ENCODE data around the gene MEMO1.
"Not testable (repeated sequence)": the region's sequence is repeated elsewhere in the genome, so short reads cannot be mapped to it uniquely, and the experiment has no call there.

Gene MEMO1

DNA sequence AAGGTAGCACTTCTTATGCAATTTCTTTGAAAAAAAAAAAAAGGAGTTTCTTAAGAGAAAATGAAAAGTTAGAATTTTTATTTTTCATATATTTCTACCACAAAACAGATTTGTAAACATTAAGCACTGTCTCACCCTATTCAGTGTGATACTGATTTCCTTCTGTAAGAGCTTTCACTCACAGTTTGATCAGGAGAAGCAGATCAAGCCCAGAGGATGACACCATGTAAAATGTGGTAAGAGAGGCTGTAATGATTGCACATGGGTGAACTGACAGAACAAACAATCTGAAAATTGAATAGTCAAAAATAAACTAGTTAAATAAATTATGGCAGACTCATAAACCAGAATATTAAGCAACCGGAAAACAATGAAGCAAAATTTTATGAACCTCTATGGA, 54.5 kb downstream of the MEMO1 start:
- no peak for DNase-seq

DNA sequence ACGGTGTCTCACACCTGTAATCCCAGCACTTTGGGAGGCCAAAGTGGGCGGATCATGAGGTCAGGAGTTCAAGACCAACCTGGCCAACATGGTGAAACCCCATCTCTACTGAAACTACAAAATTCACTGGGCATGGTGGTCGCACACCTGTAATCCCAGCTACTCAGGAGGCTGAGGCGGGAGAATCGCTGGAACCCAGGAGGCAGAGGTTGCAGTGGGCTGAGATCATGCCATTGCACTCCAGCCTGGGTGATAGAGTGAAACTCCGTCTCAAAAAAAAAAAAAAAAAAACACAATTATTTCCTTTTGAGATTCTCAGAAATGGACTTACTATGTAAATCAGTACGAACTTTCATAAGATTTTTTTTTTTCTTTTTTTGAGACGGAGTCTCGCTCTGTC, 57.7 kb downstream of the MEMO1 start:
- not testable (repeated sequence) for DNase-seq

DNA sequence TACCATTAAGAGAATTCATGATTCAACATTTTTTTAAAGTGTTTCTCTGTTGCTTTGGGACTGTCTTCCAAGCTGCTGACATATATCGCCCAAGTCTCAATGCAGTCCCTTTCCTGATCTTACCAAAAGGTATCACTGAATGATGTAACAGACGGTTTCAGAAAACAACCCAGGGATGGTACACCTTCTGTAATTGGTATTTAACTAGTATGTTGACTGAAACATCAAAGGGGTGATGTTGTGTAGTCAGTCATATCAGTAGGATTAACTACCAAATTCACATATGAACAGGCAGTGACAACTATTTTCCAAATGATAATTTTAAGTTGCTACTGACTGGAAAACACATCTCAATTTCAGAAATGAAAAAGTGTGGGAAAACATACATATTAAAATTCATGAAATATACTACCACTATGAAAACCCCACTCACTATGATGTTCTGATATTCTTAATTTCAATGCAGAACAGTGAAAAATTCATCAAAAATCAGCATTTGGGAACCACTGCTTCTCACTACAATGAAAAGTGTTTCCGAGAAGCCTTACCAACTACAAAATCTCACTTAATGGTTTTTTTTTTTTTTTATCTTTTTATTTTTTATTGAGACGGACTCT, 59.8 kb downstream of the MEMO1 start:
- DNase-seq, result no peak

DNA sequence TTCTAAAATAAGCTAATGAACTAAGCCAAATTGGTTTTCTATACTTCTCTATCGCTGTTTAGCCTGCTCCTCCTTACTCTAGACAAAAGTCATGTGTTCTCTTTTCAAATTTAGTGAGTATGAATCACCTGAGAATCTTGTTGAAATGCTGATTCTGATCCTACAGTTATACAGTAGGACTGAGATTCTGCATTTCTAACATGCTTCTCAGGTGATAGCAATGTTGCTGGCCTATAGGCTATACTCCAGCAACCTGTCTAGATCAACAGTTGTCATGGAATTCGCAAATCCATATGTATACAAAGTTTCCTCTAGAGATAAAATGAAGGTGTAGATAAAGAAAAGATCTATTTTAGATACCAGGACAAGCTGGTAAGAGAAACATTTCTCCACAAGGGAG, 62.9 kb downstream of the MEMO1 start:
- no peak for DNase-seq

DNA sequence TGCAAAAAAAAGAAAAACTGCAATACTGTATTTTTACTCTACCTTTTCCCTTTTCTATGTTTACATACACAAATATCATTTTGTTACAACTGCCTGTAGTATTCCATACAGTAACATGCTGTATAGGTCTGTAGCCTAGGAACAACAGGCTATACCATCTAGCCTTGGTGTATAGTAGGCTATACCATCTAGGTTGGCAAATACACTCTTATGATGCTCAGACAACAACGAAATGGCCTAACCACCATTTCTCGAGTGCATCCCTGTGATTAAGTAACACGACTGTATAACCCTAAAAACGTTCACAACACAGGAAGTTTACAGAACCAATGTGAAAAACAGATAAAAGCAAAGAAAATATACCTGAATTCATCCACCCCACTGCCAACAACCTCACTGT, 64.0 kb downstream of the MEMO1 start:
- no peak for DNase-seq

DNA sequence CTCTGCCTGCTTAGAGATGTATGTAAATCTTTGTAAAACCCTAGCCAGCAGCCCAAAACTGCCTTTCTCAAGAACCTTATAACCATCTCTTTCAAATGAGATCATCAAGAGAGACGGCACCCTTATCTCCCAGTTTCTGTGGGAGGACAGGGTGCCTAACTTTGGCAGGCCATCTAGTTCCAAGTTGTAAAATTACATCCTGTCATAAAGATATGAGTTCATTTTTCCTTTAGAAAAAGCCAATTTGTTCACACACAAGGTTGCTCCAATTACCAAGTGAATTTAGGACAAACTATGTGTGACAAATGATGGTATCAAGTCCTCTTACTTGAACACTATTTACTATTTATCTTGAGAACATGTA, 65.3 kb downstream of the MEMO1 start:
- DNase-seq, result no peak

DNA sequence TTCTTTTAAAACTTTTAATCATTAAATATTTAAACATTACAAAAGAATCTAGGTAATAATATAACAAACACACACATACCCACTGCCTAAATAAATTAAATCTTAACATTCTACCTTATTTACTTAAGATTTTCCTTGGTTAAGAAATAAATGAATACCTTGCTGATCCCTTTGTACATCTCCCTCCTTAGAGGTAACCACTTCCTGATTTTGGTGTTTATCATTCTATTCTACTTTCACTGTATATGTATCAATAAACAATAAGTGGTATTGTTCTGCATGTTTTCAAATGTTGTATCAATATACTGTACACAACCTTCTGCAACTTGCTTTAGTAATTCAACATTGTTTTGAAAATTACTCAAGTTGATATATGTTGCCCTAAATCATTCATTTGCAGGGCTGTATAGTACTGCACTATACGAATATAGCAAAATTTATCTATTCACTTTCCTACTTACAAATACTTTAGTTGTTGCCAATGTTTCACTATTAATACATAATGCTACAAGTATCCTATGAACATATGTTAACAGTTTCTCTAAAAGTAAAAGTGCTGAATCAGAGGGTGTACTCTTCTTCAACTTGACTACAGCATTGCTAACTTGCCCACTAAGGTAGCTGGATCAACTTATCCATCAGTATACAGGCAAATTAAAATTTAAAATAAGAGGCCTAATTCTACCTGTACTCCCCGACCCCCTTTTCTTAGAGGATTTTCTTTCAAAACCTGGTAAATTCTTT, 65.8 kb downstream of the MEMO1 start:
- no peak for DNase-seq

DNA sequence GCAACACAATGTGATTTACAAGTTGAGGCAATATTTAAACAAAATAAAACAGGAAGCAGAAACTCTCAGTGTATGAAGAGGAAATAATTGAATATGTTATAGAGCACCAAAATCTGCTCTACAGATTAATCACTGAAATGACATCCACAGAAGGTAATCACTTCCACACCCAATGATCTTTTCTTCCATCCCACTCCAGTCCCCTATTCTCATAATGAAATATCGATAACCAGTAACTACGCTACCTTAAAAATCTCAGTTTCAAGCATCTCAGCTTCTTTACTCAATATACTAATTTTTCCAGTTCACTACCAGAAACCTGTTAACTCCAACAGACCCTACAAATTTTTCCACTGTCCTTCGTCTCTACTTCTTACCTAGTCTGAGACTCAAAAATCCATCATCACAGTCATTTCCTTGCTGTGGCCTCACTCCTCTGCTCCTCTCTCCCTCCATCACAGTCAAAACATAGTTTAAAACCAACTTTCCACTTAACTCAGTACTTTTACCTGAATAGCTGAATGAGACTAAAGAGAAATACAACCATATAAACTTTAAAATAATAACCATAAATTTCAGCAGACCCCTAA, 67.1 kb downstream of the MEMO1 start:
- no peak for DNase-seq

DNA sequence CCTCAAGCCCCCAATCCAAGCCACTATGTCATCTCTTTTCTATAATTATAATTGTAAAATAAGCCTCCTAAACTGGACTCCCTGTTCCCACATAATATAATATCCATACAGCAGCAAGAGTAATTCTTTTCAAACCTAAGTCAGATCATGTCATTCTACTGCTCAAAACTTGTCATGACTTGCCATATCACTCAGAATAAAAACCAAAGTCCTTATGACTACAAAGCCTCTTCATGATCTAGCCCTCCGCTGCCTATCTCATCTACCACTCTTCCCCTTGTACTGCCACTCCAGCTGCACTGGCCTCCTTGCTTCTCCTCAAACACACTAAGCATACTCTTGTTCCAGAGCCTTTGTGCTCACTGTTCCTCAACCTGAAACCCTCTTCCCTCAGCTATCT, 69.9 kb downstream of the MEMO1 start:
- no peak for DNase-seq

DNA sequence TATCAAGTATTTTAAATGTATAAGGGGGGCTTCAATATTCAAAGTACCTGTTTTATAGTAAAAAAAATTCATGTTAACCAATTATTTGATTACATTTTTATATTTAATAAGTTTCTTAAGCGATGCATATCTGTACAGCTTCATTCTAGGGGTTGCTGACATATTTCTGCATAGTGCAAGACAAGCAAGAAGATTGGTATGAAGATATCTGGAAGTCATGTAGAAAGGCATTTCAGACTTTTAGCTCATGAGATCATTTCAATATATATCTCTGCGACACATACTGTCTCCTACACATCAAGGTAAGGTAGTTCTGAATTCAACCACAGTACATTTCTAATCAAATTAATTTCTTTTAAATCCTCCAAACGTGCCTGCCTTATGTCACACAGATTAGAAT, 73.1 kb downstream of the MEMO1 start:
- no peak for DNase-seq

DNA sequence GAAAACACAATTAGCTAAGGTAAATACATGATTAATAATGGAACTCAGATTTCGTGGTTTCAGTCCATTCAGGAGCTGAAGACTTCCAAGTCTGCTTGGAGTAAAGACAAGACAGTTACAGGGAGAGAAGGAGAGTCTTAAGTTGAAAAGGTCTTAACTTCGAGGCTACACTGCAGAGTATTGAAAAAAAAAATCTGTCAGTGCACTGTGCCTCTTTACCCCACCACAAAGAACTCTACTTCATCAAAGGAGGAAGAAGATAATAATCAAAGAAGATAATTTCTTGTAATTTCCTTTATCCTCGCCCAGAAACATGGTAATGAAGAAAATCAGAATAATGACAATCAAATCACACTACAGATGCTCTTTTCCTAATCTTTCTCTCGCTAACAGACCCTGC, 75.4 kb downstream of the MEMO1 start:
- no peak for DNase-seq

DNA sequence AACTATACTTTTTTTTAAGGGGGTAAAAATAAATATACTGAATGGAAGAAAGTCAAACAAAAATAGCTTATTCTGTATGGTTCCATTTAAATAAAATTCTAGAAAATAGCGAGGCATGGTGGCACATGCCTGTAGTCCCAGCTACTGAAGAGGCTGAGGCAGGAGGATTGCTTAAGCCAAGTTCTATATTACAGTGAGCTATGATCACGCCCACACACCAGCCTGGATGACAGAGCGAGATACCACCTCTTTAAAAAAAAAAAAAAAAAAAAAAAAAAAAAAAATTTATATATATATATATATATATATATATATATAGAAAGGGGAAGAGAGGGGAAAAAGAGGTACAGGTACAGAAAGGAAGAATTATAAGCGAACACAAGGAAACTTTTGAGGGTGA, 77.7 kb downstream of the MEMO1 start:
- no peak for DNase-seq

DNA sequence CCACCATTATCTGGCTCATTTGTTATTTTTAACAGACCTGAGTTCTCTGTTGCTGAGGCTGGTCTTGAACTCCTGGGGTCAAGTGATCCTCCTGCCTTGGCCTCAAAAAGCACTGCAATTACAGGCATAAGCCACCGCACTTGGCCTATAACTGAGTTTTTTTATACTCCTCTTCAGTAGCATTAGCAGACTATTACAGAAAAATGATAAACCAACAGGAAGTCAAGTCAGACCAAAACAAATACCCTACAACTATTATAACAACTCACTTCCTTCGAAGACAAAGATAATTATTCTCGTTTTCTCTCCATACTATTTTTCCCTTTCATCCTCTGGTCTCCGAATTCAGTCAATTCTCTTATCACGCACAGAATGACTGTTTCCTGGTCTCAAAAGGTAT, 78.2 kb downstream of the MEMO1 start:
- no peak for DNase-seq

DNA sequence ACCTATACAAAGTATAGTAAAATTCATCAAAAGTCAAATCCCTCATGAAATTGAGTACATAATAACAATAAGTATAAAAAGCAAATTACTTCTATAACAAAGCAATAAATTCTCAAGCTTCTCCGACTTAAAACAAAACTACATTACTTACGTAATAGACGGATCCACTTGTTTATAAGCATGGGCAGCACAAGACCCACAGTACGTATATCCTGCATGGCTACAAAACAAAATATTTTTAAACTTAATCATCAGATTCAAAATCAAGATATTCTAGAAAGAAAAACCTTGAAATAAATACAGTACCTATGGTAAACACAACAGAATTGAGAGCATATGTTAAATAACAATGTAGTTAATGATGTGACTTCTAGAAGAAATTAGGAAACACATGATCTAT, 78.9 kb downstream of the MEMO1 start:
- DNase-seq, result no peak

DNA sequence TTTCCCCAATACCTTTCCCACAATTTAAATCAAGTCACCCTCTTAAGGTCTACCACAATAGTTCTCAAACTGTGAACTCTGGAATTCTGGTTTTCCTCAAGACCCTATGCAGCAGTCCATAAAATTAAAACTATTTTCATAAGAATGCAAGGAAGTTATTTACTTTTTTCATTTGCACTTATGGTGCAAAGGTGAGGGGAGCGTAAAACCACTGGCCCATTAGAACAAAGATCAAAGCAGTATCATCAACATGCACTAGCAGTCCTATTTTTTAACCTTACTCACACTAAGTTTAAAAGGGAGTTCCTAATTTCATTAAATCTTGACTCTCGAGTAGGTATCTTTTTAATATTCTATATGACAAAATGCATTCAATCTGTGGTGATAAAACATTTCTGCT, 85.3 kb downstream of the MEMO1 start:
- no peak for DNase-seq

DNA sequence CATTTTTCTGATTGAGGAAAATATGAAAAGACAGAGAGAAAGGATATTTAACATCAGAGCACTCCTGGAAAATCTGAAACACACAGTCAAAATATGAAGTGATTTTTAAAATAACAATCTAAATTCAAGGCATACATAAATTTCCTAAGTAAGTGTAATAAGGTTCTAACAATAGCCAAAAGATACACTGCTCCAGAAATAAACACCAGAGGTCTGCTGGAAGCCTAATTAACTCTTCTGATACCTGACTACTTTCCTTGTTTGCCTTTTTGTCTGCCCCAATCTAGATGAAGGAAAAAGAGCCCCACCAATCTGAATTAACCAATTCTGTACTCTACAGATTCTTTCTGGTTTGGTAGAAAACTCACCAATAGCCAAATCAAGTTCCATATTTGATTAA, 87.1 kb downstream of the MEMO1 start:
- DNase-seq, result no peak

DNA sequence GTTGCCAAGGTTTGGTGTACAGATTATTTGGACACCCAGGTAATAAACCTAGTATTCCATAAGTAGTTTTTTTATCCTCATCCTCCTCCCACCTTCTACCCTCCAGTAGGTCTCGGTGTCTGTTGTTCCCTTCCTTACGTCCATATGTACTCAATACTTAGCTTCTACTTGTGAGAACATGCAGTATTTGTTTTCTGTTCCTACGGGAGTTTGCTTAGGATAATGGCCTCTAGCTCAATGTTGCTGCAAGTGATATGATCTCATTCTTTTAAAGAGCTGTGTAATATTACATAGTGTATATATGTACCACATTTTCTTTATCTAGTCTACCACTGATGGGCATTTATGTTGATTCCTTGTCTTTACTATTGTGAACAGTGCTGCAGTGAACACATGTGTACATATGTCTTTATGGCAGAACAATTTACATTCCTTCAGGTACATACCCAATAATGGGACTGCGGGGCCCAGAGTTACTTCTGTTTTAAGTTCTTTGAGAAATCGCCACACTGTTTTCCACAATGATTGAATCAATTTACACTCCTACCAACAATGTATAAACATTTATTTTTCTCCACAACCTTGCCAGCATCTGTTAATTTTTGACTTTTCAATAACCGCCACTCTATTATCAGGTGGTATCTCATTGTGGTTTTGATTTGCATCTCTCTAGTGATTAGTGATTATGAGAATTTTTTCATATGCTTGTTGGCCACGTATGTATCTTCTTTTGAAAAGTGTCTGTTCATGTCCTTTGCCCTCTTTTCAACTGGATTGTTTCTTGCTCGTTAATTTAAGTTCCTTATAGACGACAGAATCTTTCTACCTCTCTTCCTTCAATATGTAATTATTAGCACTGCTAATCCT, 88.0 kb downstream of the MEMO1 start:
- DNase-seq, result no peak

DNA sequence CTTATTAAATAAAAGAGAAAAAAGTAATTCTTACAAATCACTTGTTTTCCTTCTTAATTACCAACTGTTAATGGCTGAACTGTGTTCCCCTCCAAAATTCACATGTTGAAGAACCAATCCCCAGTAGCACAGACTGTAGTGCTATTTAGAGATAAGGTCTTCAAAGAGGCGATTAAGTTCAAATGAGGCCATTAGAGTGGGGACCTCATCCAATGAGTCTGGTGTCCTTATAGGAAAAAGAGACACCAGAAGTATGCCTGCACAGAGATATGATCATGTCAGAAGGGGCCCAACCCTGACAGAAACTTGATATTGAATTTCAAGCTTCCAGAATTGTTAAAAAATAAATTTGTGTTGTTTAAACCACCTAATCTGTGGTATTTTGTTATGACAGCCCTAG, 89.8 kb downstream of the MEMO1 start:
- no peak for DNase-seq

DNA sequence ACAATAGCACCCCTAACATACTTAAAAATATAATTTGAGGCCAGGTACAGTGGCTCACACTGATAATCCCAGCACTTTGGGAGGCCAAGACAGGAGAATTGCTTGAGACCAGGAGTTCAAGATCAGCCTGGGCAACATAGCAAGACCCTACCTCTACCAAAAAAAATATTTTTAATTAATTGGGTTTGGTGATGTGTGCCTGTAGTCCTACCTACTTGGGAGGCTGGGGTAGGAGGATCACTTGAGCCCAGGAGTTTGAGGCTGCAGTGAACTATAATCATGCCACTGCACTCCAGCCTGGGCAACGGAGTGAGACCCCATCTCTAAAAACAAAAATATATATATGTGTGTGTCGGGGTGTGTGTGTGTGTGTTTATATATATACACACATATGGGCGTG, 91.3 kb downstream of the MEMO1 start:
- no peak for DNase-seq

DNA sequence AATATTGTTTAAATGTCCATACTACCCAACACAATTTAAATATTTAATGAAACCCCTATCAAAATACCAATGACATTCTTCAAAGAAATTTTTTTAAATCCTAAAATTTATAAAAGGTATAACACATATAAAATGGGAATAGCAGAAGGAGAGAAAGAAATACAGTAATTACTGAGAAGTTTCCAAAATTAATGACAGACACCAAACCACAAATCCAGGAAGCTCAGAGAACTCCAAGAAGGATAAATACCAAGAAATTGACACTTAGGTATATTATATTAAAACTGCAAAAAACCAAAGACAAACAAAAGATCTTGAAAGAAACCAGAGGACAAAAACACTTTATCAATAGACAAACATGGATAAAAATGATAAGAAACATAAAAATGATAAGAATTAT, 101.1 kb downstream of the MEMO1 start:
- DNase-seq, result no peak

DNA sequence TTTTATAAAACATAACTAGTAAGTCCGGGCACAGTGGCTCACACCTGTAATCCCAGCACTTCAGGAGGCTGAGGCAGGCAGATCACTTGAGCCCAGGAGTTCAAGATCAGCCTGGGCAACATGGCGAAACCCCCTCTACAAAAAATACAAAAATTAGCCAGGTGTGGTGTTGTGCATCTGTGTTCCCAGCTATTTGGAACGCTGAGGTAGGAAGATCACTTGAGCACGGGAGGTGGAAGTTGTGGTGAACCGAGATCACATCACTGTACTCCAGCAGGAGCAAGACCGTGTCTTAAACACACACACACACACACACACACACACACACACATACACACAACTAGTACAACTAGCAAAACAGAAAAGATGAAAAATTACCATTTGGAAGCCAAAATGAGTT, 103.3 kb downstream of the MEMO1 start:
- not testable (repeated sequence) for DNase-seq

DNA sequence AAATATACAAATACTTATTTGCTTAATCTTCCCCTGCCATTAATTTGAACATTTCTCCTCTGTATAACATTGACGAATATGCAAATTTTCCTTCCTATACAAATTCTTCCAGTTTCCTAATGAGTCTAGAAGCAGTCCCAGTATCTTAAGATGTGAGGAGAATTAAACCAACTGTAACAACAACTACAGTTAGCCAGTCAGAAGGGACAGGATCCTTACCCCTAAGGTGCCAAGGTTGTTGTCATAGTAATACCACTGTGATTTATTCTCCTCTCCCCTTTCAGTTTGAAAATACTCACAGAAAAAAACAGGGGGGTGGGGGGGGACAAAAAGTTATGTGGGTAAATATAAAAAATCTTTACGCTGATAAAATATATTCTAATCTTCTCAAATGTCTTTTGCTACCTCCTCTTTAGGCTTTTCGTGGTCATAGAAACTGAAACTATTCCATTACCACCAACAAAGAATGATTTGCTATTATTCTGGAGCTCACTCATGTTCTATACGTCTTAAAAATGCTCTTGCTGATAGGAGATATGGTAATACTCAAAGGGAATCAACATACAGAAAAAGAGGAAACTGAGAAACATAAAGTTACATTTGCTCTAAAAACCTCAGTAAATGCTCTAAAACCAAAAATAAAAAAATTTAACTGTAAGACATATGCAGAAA, 107.6 kb downstream of the MEMO1 start:
- DNase-seq, result no peak

DNA sequence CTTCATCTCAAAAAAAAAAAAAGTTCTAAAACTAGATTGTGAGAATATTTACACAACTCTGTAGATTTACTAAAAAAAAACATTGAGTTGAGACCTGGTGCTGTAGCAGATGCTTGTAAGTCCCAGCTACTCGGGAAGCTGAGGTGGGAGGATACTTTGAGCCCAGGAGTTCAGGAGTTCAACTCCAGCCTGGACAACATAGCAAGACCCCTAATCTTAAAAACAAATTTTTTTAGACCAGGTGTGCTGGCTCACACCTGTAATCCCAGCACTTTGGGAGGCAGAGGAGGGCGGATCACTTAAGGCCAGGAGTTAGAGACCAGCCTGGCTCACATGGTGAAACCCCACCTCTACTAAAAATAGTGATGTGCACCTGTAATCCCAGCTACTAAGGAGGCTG, 108.9 kb downstream of the MEMO1 start:
- no peak for DNase-seq

All from NCI-H446 (cell line).